ENCODE data around the gene ABCC12.

The ABCC12 gene

GRCh38 chr16:48133455-48134211 lies 22.2 kb downstream of the ABCC12 start:
- no peaks in the 10 kb centered on the region for H3K27me3 ChIP-seq (ENCODE audit: control insufficient read depth, insufficient read depth, low read length, poor library complexity, severe bottlenecking)
- H3K9me3 ChIP-seq (ENCODE audit: control insufficient read depth, low read length): no peaks in the 10 kb centered on the region
- H3K27ac ChIP-seq (ENCODE audit: insufficient read depth, low read depth, low read length, poor library complexity, severe bottlenecking): no peak overlapping the region
- WGBS, 2 experiments: 96% methylated on average over 18 of the region's 18 CpGs
- no peak overlapping the region for H3K4me3 ChIP-seq (ENCODE audit: insufficient read depth, low read depth, low read length)
- peaks cover 4% of the 10 kb centered on the region for H3K4me1 ChIP-seq (ENCODE audit: control insufficient read depth, insufficient read depth, low read length)
- H3K36me3 ChIP-seq (ENCODE audit: control insufficient read depth, insufficient read depth, low read length): no peaks in the 10 kb centered on the region

GRCh38 chr16:48132696-48133095 lies 23.1 kb downstream of the ABCC12 start:
- no peak overlapping the region for H3K4me3 ChIP-seq (ENCODE audit: insufficient read depth, low read depth, low read length)
- no peaks in the 10 kb centered on the region for H3K27me3 ChIP-seq (ENCODE audit: control insufficient read depth, insufficient read depth, low read length, poor library complexity, severe bottlenecking)
- H3K27ac ChIP-seq (ENCODE audit: insufficient read depth, low read depth, low read length, poor library complexity, severe bottlenecking): no peak overlapping the region
- no peaks in the 10 kb centered on the region for H3K9me3 ChIP-seq (ENCODE audit: control insufficient read depth, low read length)
- H3K36me3 ChIP-seq (ENCODE audit: control insufficient read depth, insufficient read depth, low read length): no peaks in the 10 kb centered on the region
- WGBS, 2 experiments: 92 to 93% methylated on average over 2 to 3 of the region's 3 CpGs
- no peaks in the 10 kb centered on the region for H3K4me1 ChIP-seq (ENCODE audit: control insufficient read depth, insufficient read depth, low read length)

GRCh38 chr16:48131201-48131935 lies 24.4 kb downstream of the ABCC12 start:
- Histone ChIP-seq H3K4me3 (ENCODE audit: insufficient read depth, low read depth, low read length) (no peak overlapping the region), H3K9me3 (ENCODE audit: control insufficient read depth, low read length) (no peaks in the 10 kb centered on the region), H3K4me1 (ENCODE audit: control insufficient read depth, insufficient read depth, low read length) (no peaks in the 10 kb centered on the region), H3K27me3 (ENCODE audit: control insufficient read depth, insufficient read depth, low read length, poor library complexity, severe bottlenecking) (no peaks in the 10 kb centered on the region), H3K27ac (ENCODE audit: insufficient read depth, low read depth, low read length, poor library complexity, severe bottlenecking) (no peak overlapping the region), H3K36me3 (ENCODE audit: control insufficient read depth, insufficient read depth, low read length) (no peaks in the 10 kb centered on the region)
- WGBS, 2 experiments: 91 to 93% methylated on average over 6 of the region's 6 CpGs

DNA sequence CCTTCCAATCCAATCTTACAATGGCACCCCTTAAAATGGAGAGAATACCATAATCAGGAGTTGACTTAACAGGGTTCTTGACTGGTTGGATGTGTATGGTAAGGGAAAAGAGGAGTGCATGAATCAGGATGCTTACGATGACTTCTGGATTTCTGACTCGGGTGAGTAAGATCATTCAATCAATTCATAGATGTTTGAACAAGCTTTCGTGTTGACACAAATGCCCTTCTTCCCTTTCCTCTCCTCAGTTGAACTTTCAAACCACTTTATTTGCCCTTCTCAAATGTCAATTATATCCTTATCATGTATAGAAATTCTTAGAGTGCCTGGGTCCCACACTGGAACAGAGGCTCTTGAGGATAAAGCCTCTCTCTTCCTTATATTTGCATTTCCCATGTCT lies 25.9 kb downstream of the ABCC12 start:
- WGBS, 2 experiments: 92 to 98% methylated on average over 3 of the region's 3 CpGs
- Histone ChIP-seq H3K36me3 (ENCODE audit: control insufficient read depth, insufficient read depth, low read length) (no peaks in the 10 kb centered on the region), H3K4me1 (ENCODE audit: control insufficient read depth, insufficient read depth, low read length) (no peaks in the 10 kb centered on the region), H3K27me3 (ENCODE audit: control insufficient read depth, insufficient read depth, low read length, poor library complexity, severe bottlenecking) (no peaks in the 10 kb centered on the region), H3K4me3 (ENCODE audit: insufficient read depth, low read depth, low read length) (no peak overlapping the region), H3K27ac (ENCODE audit: insufficient read depth, low read depth, low read length, poor library complexity, severe bottlenecking) (no peak overlapping the region), H3K9me3 (ENCODE audit: control insufficient read depth, low read length) (no peaks in the 10 kb centered on the region)

GRCh38 chr16:48128769-48129168 lies 27.0 kb downstream of the ABCC12 start:
- Histone ChIP-seq H3K4me3 (ENCODE audit: insufficient read depth, low read depth, low read length) (no peak overlapping the region), H3K27me3 (ENCODE audit: control insufficient read depth, insufficient read depth, low read length, poor library complexity, severe bottlenecking) (no peaks in the 10 kb centered on the region), H3K9me3 (ENCODE audit: control insufficient read depth, low read length) (no peaks in the 10 kb centered on the region), H3K36me3 (ENCODE audit: control insufficient read depth, insufficient read depth, low read length) (no peaks in the 10 kb centered on the region), H3K4me1 (ENCODE audit: control insufficient read depth, insufficient read depth, low read length) (no peaks in the 10 kb centered on the region), H3K27ac (ENCODE audit: insufficient read depth, low read depth, low read length, poor library complexity, severe bottlenecking) (no peak overlapping the region)
- 94% methylated on average over 2 of the region's 2 CpGs for WGBS, 2 experiments

- Histone ChIP-seq H3K4me3 (ENCODE audit: insufficient read depth, low read depth, low read length) (no peak overlapping the region), H3K27ac (ENCODE audit: insufficient read depth, low read depth, low read length, poor library complexity, severe bottlenecking) (no peak overlapping the region), H3K36me3 (ENCODE audit: control insufficient read depth, insufficient read depth, low read length) (no peaks in the 10 kb centered on the region), H3K9me3 (ENCODE audit: control insufficient read depth, low read length) (no peaks in the 10 kb centered on the region), H3K4me1 (ENCODE audit: control insufficient read depth, insufficient read depth, low read length) (no peaks in the 10 kb centered on the region), H3K27me3 (ENCODE audit: control insufficient read depth, insufficient read depth, low read length, poor library complexity, severe bottlenecking) (no peaks in the 10 kb centered on the region)
- WGBS, 2 experiments: 89 to 90% methylated on average over 13 of the region's 13 CpGs
Observed at GRCh38 chr16:48126801-48127644, 28.8 kb downstream of the ABCC12 start.

DNA sequence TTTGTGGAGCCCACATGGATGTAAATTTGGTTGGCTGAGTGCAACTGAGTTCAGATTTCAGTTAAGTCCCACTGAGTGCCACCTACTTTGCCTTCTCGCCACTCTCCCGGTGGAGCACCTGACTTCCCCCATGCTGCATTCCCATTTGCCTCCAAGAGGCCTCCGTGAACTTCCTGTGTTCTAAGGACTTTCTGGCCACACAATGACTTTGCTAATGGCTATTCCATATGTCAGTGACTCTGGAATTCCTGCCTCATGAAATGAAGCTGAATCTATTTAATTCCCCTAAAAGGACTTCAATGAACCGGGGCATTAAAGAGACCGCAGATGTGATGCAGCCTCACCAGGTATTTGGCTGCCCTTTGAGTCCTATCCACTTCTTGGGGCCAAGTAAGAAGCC lies 29.9 kb downstream of the ABCC12 start:
- Histone ChIP-seq H3K36me3 (ENCODE audit: control insufficient read depth, insufficient read depth, low read length) (no peaks in the 10 kb centered on the region), H3K27ac (ENCODE audit: insufficient read depth, low read depth, low read length, poor library complexity, severe bottlenecking) (no peak overlapping the region), H3K4me1 (ENCODE audit: control insufficient read depth, insufficient read depth, low read length) (no peaks in the 10 kb centered on the region), H3K27me3 (ENCODE audit: control insufficient read depth, insufficient read depth, low read length, poor library complexity, severe bottlenecking) (no peaks in the 10 kb centered on the region), H3K4me3 (ENCODE audit: insufficient read depth, low read depth, low read length) (no peak overlapping the region), H3K9me3 (ENCODE audit: control insufficient read depth, low read length) (no peaks in the 10 kb centered on the region)
- 91 to 93% methylated on average over 5 of the region's 5 CpGs for WGBS, 2 experiments

DNA sequence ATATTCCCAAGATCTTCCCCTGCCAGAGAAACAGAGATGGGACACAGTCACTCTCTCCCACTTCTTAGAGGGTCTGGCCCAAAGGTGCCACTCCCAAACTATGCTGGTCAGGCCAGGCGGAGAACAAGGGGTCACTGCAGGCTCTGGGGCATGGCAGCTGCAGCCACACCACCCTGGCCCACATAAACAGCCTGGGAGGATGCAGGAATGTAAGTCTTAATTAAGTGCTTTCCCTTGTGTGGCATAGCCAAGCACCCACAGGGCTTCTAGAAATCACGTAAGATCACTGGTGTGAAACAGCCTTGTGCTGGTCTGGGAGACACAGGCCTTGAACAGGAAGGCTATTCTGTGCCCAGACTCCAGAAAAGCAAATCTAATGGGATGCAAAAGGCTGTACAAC lies 31.5 kb downstream of the ABCC12 start:
- no peaks in the 10 kb centered on the region for H3K4me1 ChIP-seq (ENCODE audit: control insufficient read depth, insufficient read depth, low read length)
- H3K27me3 ChIP-seq (ENCODE audit: control insufficient read depth, insufficient read depth, low read length, poor library complexity, severe bottlenecking): no peaks in the 10 kb centered on the region
- no peak overlapping the region for H3K27ac ChIP-seq (ENCODE audit: insufficient read depth, low read depth, low read length, poor library complexity, severe bottlenecking)
- 93 to 96% methylated on average over 2 of the region's 2 CpGs for WGBS, 2 experiments
- H3K36me3 ChIP-seq (ENCODE audit: control insufficient read depth, insufficient read depth, low read length): no peaks in the 10 kb centered on the region
- no peak overlapping the region for H3K4me3 ChIP-seq (ENCODE audit: insufficient read depth, low read depth, low read length)
- H3K9me3 ChIP-seq (ENCODE audit: control insufficient read depth, low read length): no peaks in the 10 kb centered on the region

DNA sequence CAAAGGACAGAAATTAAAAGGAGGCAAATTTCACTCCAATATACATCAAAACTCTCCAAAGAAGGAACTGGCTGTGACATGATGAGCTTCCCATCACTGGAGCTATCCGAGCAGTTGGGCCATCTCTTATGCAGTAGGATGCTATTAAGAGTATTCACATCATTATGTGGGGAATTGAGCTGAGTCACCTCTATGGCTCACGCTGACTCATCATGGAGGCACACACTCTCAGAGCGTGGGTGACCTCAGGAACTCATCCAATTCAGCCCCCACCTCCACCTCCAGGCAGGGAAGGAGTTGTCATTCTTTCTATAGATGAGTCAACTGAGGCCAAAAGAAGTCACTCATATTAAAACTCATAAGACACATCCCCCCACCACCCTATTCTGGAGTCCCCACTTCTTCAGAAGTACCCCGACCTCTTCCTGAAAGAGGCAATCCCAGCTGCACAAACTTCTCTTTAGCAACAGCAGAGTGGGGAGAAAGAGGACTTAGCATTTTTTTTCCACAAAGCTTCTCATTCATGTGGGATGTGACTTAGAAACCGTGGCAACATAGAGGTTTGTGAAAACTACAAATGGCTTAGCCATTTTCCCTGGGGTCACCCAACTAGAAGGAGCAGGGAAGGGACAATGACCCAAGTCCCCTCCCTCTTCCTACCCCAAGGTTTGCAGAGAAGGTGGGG lies 32.5 kb downstream of the ABCC12 start:
- no peaks in the 10 kb centered on the region for H3K27me3 ChIP-seq (ENCODE audit: control insufficient read depth, insufficient read depth, low read length, poor library complexity, severe bottlenecking)
- H3K27ac ChIP-seq (ENCODE audit: insufficient read depth, low read depth, low read length, poor library complexity, severe bottlenecking): no peak overlapping the region
- 91% methylated on average over 5 of the region's 5 CpGs for WGBS, 2 experiments
- H3K4me1 ChIP-seq (ENCODE audit: control insufficient read depth, insufficient read depth, low read length): no peaks in the 10 kb centered on the region
- no peak overlapping the region for H3K4me3 ChIP-seq (ENCODE audit: insufficient read depth, low read depth, low read length)
- H3K9me3 ChIP-seq (ENCODE audit: control insufficient read depth, low read length): no peaks in the 10 kb centered on the region
- H3K36me3 ChIP-seq (ENCODE audit: control insufficient read depth, insufficient read depth, low read length): no peaks in the 10 kb centered on the region
